GM10266 (cell line): ENCODE results near the gene ZC3HAV1.

Experiments used
- DNase-seq: peaks from one replicate; pipeline ENCODE4 v3.0.0; 2012; ENCODE audit errors: extremely low spot score
- CTCF ChIP-seq: IDR thresholded peaks from 2 replicates; pipeline ENCODE4 v1.5.1; 2012; ENCODE audit warnings: mild to moderate bottlenecking, low read depth; ENCODE audit not compliant: control insufficient read depth, insufficient read depth; ENCODE audit errors: missing control alignments

Gene ZC3HAV1

GRCh38 chr7:139004321-139005090 lies 105.0 kb downstream of the ZC3HAV1 start:
- no peak for DNase-seq
- no peak for TF ChIP-seq CTCF

- no peak for DNase-seq
- no peak for TF ChIP-seq CTCF
Observed at GRCh38 chr7:138999414-138999813, 110.1 kb downstream of the ZC3HAV1 start.
